Measurements from ENCODE around the gene RNF40. TPM values are rescaled to one million over a fixed set of nuclear protein-coding genes. Genes with fewer than 3 reads are reported as not detected.
A peak's percentile ranks its signal among the peaks of the same experiment; 100 is the strongest.
"Not testable (repeated sequence)": the region's sequence is repeated elsewhere in the genome, so short reads cannot be mapped to it uniquely, and the experiment has no call there.

Gene RNF40
- total RNA-seq, 2 donors from 2014 or later: 94.6 to 117 TPM

DNA sequence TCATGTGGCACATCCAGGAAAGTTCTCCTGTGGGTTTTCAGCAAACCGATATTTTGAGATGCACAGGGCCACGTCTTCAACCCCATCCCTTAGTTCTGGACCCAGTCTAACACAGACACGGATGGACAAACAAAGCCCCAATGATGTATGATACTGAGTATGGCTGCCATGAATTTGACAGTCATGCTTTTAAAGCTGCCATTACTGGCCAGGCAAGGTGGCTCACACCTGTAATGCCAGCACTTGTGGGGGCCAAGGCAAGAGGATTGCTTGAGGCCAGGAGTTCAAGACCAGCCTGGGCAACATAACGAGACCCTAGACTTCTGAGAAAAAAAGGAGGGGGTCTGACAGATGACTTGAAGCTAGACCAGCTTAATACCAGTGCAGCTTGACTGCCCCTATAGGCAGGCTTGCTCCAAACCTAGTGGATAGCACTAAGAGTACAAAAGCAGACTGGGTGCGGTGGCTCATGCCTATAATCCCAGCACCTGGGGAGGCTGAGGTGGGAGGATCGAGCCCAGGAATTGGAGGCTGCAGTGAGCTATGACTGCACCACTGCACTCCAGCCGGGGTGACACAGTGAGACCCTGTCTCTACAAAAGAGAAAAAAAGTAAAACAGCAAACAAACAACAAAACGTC lies 35.7 kb downstream of the RNF40 start:
- intact Hi-C loops (cut with DNase I): no loop called here
- H3K27ac ChIP-seq: no peak overlapping the region
- H3K9me3 ChIP-seq: no peaks in the 10 kb centered on the region
- TF ChIP-seq, protein P1, sequence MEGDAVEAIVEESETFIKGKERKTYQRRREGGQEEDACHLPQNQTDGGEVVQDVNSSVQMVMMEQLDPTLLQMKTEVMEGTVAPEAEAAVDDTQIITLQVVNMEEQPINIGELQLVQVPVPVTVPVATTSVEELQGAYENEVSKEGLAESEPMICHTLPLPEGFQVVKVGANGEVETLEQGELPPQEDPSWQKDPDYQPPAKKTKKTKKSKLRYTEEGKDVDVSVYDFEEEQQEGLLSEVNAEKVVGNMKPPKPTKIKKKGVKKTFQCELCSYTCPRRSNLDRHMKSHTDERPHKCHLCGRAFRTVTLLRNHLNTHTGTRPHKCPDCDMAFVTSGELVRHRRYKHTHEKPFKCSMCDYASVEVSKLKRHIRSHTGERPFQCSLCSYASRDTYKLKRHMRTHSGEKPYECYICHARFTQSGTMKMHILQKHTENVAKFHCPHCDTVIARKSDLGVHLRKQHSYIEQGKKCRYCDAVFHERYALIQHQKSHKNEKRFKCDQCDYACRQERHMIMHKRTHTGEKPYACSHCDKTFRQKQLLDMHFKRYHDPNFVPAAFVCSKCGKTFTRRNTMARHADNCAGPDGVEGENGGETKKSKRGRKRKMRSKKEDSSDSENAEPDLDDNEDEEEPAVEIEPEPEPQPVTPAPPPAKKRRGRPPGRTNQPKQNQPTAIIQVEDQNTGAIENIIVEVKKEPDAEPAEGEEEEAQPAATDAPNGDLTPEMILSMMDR (IDR thresholded peaks at IDR 0.05): no peak
- H3K9ac ChIP-seq (ENCODE audit: low read depth in 2 of 2, low read length in 2 of 2): no peak overlapping the region
- no peaks in the 10 kb centered on the region for H3K36me3 ChIP-seq
- no peak overlapping the region for H3K4me3 ChIP-seq
- no peaks in the 10 kb centered on the region for H3K27me3 ChIP-seq
- DNase-seq: no peak
- no peaks in the 10 kb centered on the region for H3K4me1 ChIP-seq

DNA sequence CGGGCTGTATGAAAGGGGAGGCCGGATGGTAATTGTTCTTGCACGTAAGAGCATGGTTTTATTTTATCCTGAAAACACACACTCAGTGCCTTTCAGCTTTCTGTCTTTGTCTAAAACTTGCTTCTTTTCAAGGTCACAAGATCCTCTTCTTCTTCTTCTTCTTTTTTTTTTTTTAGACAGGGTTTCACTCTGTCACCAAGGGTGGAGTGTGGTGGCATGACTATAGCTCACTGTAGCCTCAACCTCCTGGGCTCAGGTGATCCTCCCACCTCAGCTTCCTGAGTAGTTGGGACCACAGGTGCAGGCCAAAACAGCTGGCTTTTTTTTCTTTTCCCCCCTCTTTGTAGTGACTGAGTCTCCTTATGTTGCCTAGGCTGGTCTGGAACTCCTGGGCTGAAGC lies 40.8 kb downstream of the RNF40 start:
- TF ChIP-seq, protein P1 (IDR thresholded peaks at IDR 0.05): no peak
- DNase-seq: no peak
- no peaks in the 10 kb centered on the region for H3K9me3 ChIP-seq
- no peak overlapping the region for H3K27ac ChIP-seq
- no peaks in the 10 kb centered on the region for H3K36me3 ChIP-seq
- H3K27me3 ChIP-seq: no peaks in the 10 kb centered on the region
- no peak overlapping the region for H3K9ac ChIP-seq (ENCODE audit: low read depth in 2 of 2, low read length in 2 of 2)
- H3K4me3 ChIP-seq: no peak overlapping the region
- H3K4me1 ChIP-seq: peaks cover 4% of the 10 kb centered on the region
- intact Hi-C loops (cut with DNase I): no loop called here

DNA sequence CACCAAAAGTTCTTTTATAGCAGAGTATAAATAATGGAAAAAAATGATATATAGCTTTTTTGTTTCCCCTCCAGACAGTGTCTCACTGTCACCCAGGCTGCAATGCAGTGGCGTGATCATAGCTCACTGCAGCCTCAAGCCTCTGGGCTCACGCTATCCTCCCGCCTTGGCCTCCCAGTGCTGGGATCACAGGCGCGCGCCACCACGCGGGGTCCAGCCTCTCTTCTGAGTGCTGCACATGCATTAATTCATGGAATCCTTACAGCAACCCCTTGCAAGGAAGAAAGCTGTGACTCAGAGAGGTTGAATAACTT lies 42.9 kb downstream of the RNF40 start:
- Histone ChIP-seq H3K27me3 (no peaks in the 10 kb centered on the region), H3K9ac (ENCODE audit: low read depth in 2 of 2, low read length in 2 of 2) (peak overlapping the region; percentile 70 to 97), H3K36me3 (no peaks in the 10 kb centered on the region), H3K9me3 (no peaks in the 10 kb centered on the region), H3K4me3 (peak overlapping the region; percentile 68), H3K27ac (peak overlapping the region; percentile 81), H3K4me1 (peaks cover 4% of the 10 kb centered on the region)
- TF ChIP-seq, protein P1 (IDR thresholded peaks at IDR 0.05): no peak
- intact Hi-C loops (cut with DNase I): loop anchor here (2.0 kb wide), 1 partner anchor 18 kb away; the partner anchor contains the start of gene ZNF629
- peak; percentile 41 for DNase-seq

DNA sequence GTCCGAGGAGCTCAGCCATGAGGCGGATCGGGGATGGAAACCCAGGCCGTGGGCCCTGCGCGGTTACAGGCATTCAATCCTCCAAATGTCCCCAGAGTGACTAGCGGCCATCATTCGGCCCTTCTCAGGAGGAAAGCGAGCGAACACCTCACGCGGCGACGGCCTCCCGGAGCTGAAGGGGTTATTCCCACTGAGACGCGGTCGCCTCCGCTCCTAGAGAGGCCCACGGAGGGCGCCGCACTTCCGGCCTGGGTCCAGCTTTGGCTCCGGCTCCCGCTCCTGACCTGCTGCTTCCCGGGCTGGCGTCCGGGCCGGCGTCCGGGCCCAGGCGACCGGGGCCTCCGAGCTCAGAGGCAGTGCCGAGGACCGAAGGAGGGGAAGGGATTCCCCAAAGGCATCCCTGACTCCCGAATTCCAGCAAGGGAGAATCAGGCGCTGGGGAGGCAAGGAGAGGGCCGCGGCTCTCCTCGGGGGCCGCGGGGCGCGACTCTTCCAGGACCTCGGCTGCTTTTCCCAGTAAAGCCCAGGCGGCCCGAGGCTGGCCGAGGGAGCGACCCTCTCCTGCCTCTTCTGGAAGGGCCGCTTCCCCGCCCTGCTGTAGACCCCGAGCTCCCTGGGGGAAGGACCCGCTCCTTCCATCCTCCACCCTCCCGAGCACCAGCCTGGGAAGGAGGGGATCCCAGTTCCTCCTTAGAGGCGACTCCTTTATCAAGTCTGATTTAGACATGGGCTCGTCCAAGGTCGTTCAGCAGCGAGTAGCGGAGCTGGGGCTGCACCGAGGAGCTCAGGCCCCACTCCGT lies 43.4 kb downstream of the RNF40 start:
- TF ChIP-seq, protein P1 (IDR thresholded peaks at IDR 0.05): no peak
- H3K9me3 ChIP-seq: no peaks in the 10 kb centered on the region
- H3K4me1 ChIP-seq: peaks cover 4% of the 10 kb centered on the region
- no peaks in the 10 kb centered on the region for H3K27me3 ChIP-seq
- peak overlapping the region; percentile 89 to 97 for H3K9ac ChIP-seq (ENCODE audit: low read depth in 2 of 2, low read length in 2 of 2)
- peak overlapping the region; percentile 68 for H3K4me3 ChIP-seq
- H3K36me3 ChIP-seq: no peaks in the 10 kb centered on the region
- intact Hi-C loops (cut with DNase I): loop anchor here (2.0 kb wide), 1 partner anchor 19 kb away; the partner anchor contains the start of gene ZNF629
- peak overlapping the region; percentile 81 for H3K27ac ChIP-seq
- DNase-seq: peak; percentile 86

DNA sequence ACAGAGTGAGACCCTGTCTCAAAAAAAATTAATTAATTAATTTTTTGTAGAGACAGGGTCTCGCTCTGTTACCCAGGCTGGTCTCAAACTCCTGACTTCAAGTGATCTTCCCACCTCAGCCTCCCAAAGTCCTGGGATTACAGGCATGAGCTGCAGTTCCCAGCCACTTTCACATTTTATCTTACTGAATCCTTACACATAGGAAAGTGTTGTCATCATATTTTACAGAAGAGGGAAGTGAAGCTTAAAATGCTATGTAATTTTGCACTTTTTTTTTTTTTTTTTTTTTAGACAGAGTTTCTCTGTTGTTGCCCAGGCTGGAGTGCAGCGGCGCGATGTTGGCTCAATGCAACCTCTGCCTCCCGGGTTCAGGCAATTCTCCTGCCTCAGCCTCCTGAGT lies 46.0 kb downstream of the RNF40 start:
- Histone ChIP-seq H3K9me3 (no peaks in the 10 kb centered on the region), H3K36me3 (no peaks in the 10 kb centered on the region), H3K9ac (ENCODE audit: low read depth in 2 of 2, low read length in 2 of 2) (no peak overlapping the region), H3K4me1 (peaks cover 4% of the 10 kb centered on the region), H3K27ac (no peak overlapping the region), H3K27me3 (no peaks in the 10 kb centered on the region), H3K4me3 (no peak overlapping the region)
- no peak for DNase-seq
- TF ChIP-seq, protein P1 (IDR thresholded peaks at IDR 0.05): no peak
- intact Hi-C loops (cut with DNase I): no loop called here

DNA sequence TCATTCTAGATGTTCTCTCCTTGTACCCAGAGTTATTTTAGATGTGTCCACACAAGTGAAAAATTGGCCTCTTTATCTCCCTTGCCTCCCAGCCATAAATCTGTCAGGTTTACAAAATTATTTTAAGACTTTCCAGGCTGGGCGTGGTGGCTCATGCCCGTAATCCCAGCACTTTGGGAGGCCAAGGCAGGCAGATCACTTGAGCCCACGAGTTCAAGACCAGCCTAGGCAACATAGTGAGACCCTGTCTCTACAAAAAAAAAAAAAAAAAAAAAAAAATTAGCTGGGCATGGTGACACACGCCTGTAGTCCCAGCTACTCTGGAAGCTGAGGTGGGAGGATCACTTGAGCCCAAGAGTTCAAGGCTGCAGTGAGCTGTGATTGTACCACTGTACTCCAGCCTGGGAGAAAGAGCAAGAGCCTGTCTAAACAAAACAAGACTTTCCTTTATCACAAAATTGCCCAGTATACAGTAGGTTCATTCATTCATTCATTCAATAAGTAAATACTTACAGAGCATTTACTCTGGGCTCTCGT lies 46.8 kb downstream of the RNF40 start:
- H3K27ac ChIP-seq; DNase-seq; H3K9ac ChIP-seq (ENCODE audit: low read depth in 2 of 2, low read length in 2 of 2); H3K36me3 ChIP-seq; intact Hi-C loops (cut with DNase I); H3K4me1 ChIP-seq; H3K9me3 ChIP-seq; H3K27me3 ChIP-seq; H3K4me3 ChIP-seq: not testable (repeated sequence)

DNA sequence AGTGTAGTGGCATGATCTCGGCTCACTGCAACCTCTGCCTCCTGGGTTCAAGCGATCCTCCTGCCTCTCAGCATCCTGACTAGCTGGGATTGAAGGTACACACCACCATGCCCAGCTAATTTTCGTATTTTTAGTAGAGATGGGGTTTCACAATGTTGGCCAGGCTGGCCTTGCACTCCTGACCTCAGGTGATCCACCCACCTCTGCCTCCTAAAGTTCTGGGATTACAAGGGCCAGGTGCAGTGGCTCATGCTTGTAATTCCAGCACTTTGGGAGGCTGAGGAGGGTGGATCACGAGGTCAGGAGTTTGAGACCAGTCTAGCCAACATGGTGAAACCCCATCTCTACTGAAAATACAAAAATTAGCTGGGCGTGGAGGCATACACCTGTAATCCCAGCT lies 47.6 kb downstream of the RNF40 start:
- H3K27ac ChIP-seq; H3K9ac ChIP-seq (ENCODE audit: low read depth in 2 of 2, low read length in 2 of 2); H3K4me3 ChIP-seq; H3K36me3 ChIP-seq; H3K27me3 ChIP-seq; intact Hi-C loops (cut with DNase I); H3K4me1 ChIP-seq; H3K9me3 ChIP-seq; DNase-seq: not testable (repeated sequence)

All from colonic mucosa (tissue), 4 donors.